NCI-H187 treated with DMSO at 0.1 percent for 48 hours (cell line): ENCODE results near the gene TICRR.
"Not testable (repeated sequence)": the region's sequence is repeated elsewhere in the genome, so short reads cannot be mapped to it uniquely, and the experiment has no call there.

Experiments used
- DNase-seq: peaks from one replicate; lab custom pipeline; 2025; lab: John Stamatoyannopoulos, UW

The TICRR gene

DNA sequence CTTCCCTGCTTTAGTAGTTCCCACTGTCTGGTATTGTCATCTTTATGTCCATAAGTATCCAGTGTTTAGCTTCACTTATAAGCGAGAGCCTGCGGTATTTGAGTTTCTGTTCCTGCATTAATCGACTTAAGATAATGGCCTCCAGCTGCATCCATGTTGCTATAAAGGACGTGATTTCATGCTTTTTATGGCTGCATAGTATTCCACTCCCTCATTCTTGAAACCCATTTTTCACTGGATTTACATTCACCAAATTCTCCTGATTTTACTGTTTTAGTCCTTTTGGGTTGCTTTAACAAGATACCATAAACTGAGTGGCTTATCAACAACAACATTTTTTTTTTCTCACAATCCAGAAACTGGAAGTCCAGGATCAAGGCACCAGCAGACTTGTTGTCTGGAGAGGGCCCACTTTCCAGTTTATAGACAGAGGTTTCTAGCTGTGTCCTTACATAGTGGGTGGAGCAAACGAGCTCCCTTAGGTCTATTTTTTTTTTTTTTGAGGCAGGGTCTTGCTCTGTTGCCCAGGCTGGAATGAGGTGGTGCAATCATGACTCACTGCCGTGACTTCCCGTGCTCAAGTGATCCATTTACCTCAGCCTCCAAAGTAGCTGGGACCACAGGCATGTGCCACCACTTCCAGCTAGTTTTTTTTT, 6.1 kb upstream of the TICRR start:
- no peak for DNase-seq

DNA sequence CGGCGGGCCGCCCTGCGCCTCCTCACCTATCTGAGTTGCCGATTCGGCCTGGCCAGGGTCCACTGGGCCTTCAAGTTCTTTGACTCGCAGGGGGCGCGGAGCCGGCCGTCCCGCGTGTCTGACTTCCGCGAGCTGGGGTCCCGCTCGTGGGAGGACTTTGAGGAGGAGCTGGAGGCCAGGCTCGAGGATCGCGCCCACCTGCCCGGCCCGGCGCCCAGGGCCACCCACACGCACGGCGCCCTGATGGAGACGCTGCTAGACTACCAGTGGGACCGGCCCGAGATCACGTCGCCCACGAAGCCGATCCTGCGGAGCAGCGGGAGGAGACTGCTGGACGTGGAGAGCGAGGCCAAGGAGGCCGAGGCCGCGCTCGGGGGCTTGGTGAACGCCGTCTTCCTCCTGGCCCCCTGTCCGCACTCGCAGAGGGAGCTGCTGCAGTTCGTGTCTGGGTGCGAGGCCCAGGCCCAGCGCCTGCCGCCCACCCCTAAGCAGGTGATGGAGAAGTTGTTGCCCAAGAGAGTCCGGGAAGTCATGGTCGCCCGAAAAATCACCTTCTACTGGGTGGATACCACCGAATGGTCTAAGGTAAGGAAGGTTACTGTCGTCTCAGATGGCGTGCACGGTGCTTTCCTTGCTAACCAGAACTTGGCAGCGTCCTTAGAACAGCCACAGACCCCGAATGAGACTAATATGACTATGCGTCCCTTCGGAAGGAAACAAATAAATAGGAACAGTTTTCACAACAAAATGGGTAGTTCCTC, 567 bp downstream of the TICRR start:
- no peak for DNase-seq

DNA sequence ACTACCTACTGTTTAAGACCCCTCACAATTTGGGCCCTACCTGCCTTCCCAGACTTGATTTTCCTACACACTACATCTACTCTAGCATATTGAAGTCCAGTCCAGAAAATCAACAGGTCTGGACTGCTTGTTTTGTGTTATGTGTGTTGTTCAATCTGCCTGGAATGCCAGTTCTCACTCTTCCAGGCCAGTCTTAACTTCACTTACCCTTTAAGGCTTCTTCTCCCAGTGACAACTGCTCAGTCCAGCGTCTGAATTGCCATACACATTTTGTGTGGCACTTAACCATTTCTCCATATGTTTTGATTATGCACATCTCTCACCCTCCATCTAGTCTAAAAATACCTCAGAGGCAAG, 1.1 kb downstream of the TICRR start:
- no peak for DNase-seq

DNA sequence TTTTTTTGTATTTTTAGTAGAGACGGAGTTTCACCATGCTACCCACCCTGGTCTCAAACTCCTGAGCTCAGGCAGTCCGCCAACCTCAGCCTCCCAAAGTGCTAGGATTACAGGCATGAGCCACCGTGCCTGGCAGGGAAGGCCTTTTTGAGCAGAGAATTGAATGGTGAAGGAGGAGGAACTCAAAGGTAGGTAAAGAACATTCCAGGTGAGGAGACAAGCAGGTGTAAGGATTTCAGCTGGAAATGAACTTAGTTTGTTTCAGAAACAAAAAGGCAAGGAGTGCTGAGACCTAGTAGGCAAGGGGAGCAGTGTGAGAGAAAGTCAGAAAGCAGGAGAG, 2.5 kb downstream of the TICRR start:
- DNase-seq: no peak

DNA sequence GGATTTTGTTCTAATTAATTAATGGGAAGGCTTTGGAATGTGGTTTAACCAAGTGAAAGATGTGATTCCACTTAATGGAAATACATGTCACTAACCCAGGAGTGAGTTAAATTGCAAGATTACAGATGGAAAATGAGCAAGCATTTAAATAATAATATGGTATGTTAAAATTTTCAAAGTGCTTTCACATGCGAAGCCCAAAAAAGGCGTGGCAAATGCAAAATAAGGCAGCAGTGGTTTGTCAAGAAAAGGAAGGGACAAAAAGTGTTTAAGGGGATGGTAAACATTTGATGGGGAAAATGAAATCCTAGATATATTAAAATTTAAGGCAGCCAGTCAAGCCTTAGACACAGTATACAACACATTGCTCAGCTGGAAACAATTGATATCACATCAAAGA, 2.9 kb downstream of the TICRR start:
- no peak for DNase-seq

DNA sequence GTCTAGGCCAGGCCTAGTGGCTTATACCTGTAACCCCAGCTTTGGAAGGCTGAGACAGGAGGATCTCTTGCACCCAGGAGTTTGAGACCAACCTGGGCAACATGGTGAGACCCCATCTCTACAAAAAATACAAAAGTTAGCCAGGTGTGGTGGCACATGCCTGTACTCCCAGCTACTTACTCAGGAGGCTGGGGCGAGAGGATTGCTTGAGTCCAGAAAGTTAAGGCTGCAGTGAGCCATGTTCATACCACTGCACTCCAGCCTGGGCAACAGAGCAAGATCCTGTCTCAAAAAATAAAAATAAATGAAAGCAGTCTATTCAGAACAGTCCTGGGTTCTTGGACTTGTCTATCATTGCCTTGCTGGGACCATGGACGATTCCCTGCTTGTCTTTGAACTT, 5.5 kb downstream of the TICRR start:
- not testable (repeated sequence) for DNase-seq

DNA sequence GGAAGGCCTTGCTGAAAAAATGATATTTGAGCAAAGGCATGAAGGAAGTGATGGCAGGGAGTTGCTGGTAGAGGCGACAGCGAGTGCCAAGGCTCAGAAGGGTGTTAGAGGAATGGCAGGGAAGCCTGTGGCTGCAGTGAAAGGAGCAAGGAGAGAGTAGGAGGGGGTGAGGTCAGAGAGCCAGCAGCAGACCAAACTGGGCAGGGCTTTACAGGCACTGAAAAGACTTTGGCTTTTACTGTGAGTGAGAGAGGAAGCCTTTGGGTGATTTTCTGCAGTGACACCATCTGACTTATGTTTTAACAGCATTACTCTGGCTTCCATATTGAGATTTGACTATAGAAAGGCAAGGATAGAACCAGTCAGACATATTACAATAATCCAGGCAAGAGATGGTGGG, 11.4 kb downstream of the TICRR start:
- no peak for DNase-seq

DNA sequence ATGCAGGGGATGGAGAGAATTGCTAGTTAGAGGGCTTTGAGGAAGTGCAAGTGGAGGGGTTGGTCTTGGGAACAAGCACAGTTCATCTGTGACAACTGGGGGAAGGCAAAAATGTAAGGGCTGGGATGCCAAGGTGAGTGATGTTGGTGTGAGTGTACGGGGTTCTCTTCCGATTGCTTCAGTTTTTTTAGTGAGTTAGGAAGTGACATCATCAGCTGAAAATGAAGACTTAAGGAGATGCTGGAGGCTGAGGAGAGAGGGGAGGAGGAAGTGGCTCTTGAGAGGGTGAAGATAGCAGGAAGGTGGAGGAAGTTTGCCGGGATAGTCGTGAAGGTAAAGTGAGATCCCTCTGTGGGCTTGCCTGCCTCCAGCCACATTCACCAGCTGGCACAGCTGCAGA, 12.7 kb downstream of the TICRR start:
- DNase-seq: no peak

DNA sequence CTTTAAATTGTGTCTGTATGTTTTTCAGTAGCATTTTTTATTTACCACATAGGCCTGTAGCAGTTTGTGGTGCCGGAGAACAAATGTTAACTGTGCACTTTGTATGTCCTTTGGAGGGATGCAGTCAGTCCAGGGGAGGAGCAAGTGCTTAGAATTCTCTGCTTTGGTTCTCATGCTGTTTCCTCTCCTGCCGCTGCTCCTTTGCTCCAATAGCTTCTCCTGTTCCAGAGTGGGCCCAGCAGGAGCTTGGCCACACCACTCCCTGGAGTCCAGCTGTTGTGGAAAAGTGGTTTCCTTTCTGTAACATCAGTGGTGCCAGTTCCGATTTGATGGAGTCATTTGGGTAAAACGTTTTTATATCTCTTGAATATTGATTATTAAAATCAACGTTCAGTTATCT, 16.6 kb downstream of the TICRR start:
- no peak for DNase-seq

DNA sequence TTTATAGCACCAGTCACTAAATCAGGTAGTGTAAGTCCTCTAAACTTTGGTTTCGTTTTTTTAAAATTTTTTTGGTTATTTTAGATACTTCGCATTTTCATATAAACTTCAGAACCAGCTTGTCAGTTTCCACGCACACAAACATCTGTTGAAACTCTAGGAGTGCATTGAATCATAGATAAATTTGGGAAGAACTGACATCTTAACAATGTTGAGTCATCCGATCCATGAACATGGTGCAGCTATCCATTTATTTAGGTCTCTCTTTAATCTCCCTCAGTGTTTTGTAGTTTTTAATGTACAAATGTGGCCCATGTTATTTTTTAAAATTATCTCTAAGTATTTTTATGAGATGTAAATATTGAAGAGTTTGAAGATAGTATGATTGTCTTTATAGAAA, 17.7 kb downstream of the TICRR start:
- no peak for DNase-seq

DNA sequence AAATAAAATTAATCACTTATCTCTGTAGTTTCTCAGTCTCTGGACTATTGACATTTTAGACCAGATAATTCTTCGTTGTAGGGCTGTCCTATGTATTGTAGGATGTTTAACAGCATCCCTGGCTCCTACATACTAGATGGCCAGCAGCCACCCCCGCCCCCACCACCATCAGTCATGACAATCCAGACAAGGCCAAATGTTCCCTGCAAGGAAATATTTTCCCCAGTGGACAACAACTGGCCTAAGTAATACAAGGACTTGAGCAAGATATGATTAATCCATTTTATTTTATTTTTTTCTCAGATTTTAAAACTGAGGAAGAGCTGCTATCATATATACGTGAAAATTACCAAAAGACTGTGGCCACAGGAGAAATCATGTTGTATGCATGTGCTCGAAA, 23.8 kb downstream of the TICRR start:
- no peak for DNase-seq

DNA sequence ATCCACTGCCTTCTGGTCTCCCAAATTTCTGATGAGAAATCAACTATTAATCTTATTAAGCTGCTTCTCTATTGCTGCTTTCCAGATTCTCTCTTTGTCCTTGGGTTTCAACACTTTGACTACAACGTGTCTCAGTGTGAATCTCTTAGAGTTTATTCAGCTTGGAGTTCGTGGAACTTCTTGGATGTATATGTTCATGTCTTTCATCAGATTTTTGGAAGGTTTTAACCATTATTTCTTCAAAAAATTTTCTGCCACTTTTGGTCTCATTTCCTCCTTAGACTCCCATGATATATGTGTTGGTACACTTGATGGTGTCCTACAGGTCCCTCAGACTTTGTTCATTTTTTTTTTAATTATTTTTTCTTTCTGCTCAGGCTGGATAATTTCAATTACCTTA, 36.0 kb downstream of the TICRR start:
- DNase-seq: no peak

DNA sequence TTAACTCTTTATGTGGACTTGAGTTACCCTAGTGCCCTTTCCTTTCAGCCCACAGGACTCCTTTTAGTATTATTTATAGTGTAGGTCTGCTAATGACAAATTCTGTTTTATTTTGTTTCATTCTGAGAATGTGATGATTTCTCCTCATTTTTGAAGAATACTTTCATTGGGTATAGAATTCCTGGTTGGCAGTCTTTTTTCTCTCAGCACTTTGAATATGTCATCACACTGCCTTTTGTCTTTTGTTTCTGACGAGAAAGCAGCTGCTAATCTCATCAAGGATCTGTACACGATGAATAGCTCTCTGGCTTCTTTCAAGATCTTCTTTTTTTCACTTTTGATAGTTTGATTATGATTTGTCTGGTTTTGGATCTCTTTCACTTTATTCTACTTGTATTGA, 37.8 kb downstream of the TICRR start:
- DNase-seq: no peak

DNA sequence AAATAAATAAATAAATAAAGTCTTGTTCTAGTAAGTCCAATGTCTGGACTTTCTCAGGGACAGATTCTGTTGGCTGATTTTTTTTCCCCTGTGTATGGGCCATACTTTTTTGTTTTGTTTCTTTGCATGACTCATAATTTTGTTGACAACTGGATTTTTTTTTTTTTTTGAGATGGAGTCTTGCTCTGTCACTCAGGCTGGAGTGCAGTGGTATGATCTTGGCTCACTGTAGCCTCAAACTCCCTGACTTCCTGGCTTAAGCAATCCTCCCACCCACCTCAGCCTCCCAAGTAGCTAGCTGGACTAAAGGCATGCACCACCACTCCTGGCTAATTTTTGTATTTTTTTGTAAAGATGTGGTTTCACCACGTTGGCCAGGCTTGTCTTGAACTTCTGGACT, 38.9 kb downstream of the TICRR start:
- DNase-seq: no peak

DNA sequence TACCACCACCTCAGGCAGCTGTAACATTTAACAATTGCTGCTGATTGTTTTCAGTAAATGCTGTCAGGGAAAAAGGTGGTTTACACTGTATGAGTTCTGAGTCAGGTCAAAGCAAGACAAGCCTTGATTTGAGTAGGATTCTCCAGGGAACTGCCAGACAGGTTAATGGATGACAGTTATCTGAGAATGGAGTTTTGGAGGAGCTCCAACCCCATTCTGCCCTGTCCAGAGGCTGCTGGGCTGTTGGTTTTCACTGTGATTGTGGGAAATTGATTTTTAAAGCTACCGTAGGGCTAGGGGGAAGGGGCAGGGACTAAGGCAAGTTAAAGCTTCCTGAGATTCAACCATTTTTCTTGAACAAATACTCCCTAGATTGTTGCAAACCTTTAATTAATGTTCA, 39.9 kb downstream of the TICRR start:
- no peak for DNase-seq

DNA sequence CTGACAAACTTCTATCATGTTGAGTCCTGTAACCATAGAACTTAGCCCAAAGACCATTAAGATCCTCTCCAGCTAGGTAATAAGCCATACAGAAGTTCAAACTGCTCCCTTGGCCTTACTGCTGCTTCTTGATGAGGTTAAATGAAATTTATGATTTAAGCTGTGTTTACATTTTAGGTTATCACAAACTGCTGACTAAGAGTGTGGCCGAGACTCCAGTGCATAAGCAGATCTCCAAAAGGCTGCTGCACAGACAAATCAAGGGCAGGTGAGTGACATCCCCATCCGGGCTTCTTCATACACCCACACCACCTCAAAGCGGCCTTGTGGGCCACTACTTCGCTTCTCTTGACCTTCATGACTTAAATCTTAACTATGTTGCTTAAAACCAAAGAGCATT, 41.0 kb downstream of the TICRR start:
- no peak for DNase-seq

DNA sequence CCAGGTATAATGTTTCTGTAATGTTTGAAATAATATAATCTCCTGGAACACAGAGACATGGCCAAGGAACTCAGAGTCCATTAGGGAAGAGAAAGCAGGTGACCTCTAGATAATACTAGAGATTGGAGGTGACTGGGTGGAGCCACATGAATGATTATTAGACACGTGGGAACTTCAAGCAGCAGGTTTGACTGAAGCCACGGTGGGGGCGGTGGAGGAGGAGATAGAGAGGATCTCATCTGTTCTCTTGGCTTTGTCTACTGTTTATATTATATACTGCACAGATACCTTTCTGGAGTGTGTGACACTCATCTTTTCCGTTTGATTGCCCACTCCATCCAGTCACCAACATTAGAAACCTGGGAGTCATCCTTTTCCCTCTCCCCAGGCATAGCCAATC, 46.3 kb downstream of the TICRR start:
- no peak for DNase-seq

DNA sequence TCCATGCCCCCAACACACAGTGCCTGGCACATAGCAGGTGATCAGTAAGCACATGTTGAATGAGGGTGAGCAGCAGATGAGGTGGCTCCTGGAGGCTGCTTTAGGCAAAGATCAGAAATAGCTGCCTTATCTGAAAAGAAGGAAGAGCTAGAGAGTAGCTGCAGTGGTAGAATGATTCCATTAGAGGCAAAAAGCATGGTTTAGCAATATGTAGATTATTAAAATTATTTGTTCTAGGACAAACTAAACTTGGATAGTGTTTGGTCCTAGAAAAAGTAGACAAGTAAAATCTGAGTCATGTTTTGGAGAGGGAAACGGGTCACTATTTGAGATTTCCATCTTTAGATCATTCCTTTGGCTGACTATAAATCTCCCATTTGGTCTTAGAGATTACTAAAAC, 47.9 kb downstream of the TICRR start:
- no peak for DNase-seq

DNA sequence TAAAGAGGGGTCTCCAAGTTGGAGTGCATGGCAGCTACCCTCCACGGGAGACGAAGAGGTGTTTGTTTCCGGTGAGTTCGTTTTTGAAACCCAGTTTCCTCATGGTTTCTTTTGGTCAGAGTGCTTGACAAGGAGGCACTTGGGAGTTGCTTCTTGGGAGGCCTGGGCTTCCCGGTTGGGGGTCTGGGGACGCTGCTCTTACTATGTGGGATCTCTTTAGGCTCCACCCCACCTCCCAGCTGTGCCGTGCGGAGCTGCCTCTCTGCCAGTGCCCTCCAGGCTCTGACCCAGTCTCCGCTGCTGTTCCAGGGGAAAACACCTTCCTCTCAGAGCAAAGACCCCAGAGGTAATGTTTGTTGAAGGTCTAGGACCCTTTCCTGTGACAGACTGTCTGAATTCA, 50.4 kb downstream of the TICRR start:
- DNase-seq: no peak

DNA sequence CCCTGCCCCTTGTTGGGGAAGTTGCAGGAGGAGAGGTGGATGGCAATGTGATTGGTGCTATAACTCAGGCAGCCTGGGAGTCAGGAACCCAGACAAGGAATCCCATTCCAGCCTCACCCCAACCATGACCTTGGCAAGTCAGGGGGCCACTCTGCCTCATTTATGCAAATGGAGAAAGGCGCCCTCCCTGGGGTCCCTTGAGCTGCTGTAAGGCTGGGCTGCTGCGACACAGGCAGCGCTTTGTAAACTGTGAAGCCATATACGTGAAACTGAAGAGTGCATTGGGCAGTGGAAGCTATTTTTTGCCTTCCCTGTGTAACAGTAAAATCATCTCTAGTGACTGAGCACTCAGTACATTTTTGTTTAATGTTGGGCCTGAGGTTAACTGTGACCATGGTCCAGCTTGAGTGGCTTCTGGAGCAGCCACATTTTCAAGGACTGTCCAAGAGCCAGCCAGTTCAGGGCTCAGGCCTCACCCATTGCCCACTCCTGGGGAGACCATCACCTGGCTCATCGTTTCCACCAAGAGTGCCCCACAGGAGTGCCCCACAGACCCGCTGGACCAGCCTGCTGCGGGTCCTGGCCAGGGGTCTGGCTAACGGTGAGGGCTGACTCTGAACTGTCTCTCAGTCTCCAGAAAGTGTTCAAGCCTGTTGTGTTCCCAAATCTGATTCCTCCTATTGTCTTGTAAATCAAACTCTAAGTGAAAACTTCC, 52.1 kb downstream of the TICRR start:
- no peak for DNase-seq

DNA sequence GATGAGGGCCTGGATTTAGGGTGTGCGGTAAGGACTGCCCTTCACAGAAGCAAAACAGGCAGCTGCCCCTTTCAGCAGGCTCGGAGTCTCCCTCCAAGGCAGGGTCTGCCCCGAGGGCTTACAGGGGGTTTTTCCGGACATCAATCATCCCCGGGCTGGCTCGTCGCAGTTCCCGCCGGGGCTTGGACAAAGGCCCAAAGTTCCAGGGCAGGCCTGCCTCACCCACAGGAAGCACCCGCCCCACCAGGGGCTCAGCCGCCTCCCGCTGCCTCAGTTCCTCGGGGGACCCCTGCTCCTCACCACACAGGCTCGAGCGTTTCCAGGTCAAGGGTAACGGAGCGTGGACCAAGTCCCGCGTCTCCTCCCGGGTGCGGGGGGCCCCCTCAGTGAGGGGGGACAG, 53.0 kb downstream of the TICRR start:
- DNase-seq: no peak

DNA sequence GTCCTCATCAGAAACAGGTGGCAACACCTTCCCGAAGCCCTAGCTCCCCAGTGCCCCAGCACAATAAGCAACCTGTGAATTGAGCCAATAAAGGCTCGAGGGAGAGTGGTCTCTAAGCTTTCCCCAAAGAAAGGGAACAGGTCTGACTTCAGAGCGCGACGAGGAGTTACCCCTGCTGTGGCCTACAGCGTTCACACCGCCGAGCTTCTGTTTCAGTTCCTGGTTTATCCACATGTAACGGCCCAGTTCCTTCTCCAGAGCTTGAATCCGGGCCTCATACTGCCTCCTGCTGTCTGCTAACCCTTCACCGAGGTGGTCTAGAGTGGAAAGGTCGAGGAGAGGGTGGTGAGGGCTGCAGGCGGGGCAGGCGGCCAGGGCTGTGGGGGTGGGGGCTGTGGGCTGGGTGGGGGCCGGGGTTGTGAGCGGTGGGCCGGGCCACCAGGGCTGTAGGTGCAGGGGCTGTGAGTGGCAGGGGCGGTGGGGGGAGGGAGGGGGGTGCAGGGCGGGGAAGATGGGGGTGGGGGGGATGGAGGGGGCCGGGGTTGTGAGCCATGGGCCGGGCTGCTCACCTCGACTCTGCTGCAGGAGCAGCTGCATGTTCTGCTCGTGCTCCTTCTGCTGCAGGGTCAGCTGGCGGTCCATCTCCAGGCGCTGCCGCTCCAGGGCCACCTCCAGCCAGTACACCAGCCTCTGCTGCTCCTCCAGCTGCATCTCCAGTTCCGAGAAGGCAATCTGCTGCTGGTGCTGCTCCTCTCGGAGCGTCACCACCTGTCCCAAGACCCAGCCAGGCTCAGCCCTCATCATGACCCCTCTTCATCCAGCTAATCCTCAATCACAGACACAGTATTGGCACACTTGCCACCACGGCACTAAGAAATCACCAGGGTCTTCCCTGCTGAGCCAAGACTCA, 53.8 kb downstream of the TICRR start:
- no peak for DNase-seq

DNA sequence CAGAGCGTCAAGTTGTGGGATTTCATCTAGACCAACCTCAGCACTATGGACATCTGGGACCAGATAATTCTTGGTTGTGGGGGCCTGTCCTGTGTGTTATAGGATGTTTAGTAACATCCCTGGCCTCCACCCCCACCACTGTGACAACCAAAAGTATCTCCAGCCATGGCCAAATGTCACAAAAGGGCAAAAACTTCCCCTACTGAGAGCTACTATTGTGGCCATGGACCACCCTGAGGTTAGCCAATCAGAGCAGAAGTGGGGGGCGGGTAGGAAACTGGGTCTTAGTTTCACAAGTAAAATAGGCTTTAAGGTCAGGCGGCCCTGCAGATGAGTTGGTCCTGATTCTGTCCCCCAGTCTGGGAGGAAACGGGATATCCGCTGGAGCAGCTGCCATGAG, 54.6 kb downstream of the TICRR start:
- DNase-seq: no peak
